Panc1 (cell line): ENCODE data around the gene RAD50.
"Not testable (repeated sequence)": the region's sequence is repeated elsewhere in the genome, so short reads cannot be mapped to it uniquely, and the experiment has no call there.

Experiments
- CTCF ChIP-seq: fragments of 450-650 bp; IDR thresholded peaks from 2 replicates; pipeline ENCODE4 v1.5.1; 2017; ENCODE audit warnings: mild to moderate bottlenecking
- POLR2AphosphoS5 ChIP-seq: IDR thresholded peaks from 2 replicates; pipeline ENCODE4 v1.6.1; 2012; ENCODE audit warnings: mild to moderate bottlenecking, low read depth, low read length, moderate library complexity
- TCF7L2 ChIP-seq: IDR thresholded peaks from 2 replicates; pipeline ENCODE4 v1.6.1; 2011; ENCODE audit warnings: mild to moderate bottlenecking, low read depth, low read length, inconsistent platforms

- not testable (repeated sequence) for TF ChIP-seq CTCF, POLR2AphosphoS5, TCF7L2
Measured at GRCh38 chr5:132564555-132564954, 7.8 kb downstream of the RAD50 start.
